Brain microvascular endothelial cell (primary cell): Measurements from ENCODE around the gene LGALSL.

Experiments
- DNase-seq: peaks from one replicate; pipeline ENCODE4 v3.0.0-alpha.2; 2020
- H3K27ac ChIP-seq: fragments of 250-450 bp; sonication (Bioruptor Pico); 2 replicates; pipeline ENCODE4 v1.5.1; 2020; ENCODE audit warnings: mild to moderate bottlenecking, moderate library complexity
- H3K27me3 ChIP-seq: fragments of 250-450 bp; sonication (Bioruptor Pico); replicated peaks from 2 replicates; pipeline ENCODE4 v1.5.1; 2020; ENCODE audit warnings: mild to moderate bottlenecking
- H3K36me3 ChIP-seq: fragments of 250-450 bp; sonication (Bioruptor Pico); replicated peaks from 2 replicates; pipeline ENCODE4 v1.5.1; 2020; ENCODE audit warnings: mild to moderate bottlenecking
- H3K4me3 ChIP-seq: 2 replicates; pipeline ENCODE4 v1.5.1; 2011; ENCODE audit warnings: low read depth, mild to moderate bottlenecking, control low read depth, low read length, moderate library complexity
- CTCF ChIP-seq: IDR thresholded peaks from 2 replicates; pipeline ENCODE4 v1.5.1; 2011; ENCODE audit warnings: low read depth, mild to moderate bottlenecking, moderate library complexity, low read length, control low read depth, inconsistent platforms; ENCODE audit errors: missing control alignments
- in situ Hi-C: cut with HindIII; loops from 2 replicates; pipeline ENCODE4 v1.10.0; 2017; ENCODE audit warnings: low sequenced_read_pairs, low pct_ligation_motif_present

The LGALSL gene

GRCh38 chr2:64420677-64421076 lies 33.3 kb upstream of the LGALSL start:
- Histone ChIP-seq H3K27me3 (no peaks in the 10 kb centered on the region), H3K27ac (no peak overlapping the region), H3K36me3 (no peaks in the 10 kb centered on the region), H3K4me3 (no peak overlapping the region)
- in situ Hi-C loops = no loop called here
- no peak for DNase-seq
- no peak for TF ChIP-seq CTCF

GRCh38 chr2:64421201-64421600 lies 32.8 kb upstream of the LGALSL start:
- no peak overlapping the region for H3K4me3 ChIP-seq
- H3K27ac ChIP-seq = no peak overlapping the region
- no peaks in the 10 kb centered on the region for H3K27me3 ChIP-seq
- DNase-seq = no peak
- H3K36me3 ChIP-seq = no peaks in the 10 kb centered on the region
- in situ Hi-C loops = no loop called here
- no peak for TF ChIP-seq CTCF

- Histone ChIP-seq H3K4me3 (no peak overlapping the region), H3K36me3 (no peaks in the 10 kb centered on the region), H3K27me3 (no peaks in the 10 kb centered on the region), H3K27ac (no peak overlapping the region)
- TF ChIP-seq CTCF = no peak
- DNase-seq = no peak
- in situ Hi-C loops = no loop called here
These were observed 31.5 kb upstream of the LGALSL start for GRCh38 chr2:64422466-64422865.

- no peak for DNase-seq
- no peaks in the 10 kb centered on the region for H3K36me3 ChIP-seq
- H3K4me3 ChIP-seq = no peak overlapping the region
- H3K27ac ChIP-seq = no peak overlapping the region
- in situ Hi-C loops = no loop called here
- TF ChIP-seq CTCF = no peak
- no peaks in the 10 kb centered on the region for H3K27me3 ChIP-seq
These were observed 30.7 kb upstream of the LGALSL start for GRCh38 chr2:64423303-64423702.

GRCh38 chr2:64424416-64424987 lies 29.5 kb upstream of the LGALSL start:
- TF ChIP-seq CTCF = no peak
- DNase-seq = no peak
- Histone ChIP-seq H3K36me3 (no peaks in the 10 kb centered on the region), H3K27me3 (no peaks in the 10 kb centered on the region), H3K27ac (no peak overlapping the region), H3K4me3 (no peak overlapping the region)
- in situ Hi-C loops = no loop called here

GRCh38 chr2:64426183-64426952 lies 27.6 kb upstream of the LGALSL start:
- Histone ChIP-seq H3K4me3 (no peak overlapping the region), H3K27ac (no peak overlapping the region), H3K36me3 (no peaks in the 10 kb centered on the region), H3K27me3 (no peaks in the 10 kb centered on the region)
- DNase-seq = peak; percentile 24
- TF ChIP-seq CTCF = no peak
- in situ Hi-C loops = no loop called here
